Measurements from ENCODE around the gene PIGX. TPM values are rescaled to one million over a fixed set of nuclear protein-coding genes. Genes with fewer than 3 reads are reported as not detected.

PIGX gene
- total RNA-seq: 10.8 and 21.2 TPM in 2 replicates

DNA sequence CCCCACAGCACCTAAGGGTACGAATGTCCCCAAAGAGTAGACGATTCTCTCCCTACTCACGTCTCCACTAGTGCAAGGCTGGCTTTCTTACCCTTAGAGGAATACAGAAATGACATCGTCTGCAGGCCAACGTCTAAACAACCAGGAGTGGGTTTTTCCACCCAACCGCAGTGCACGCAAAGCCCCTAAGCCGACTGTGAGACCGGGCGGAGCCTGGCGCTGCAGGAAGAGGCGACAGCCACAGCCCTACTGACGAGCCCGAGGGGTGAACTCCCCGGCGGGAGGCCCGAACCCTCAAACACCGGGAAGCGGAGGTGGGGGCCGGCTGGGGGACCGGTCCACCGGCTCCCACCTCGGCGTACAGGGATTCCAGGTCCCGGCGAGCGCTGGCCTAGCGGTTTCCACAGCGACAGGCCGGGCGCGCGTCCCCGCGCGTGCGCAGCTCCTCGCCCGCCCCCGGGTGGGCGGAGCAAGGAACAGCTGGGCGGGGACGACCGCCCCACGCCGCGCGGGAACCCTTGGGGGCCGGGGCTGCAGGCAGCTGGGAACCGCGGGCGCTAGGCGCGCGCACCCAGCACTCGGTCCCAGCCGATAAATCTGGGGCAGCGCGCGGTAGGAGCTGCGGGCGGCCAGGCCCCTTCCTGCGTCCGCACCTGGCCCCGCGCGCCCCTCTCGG lies at the start of gene PIGX, which contains the start of gene CEP19:
Gene PIGX, plus strand, starts transcription at position 540 of the 676 bp plus-strand sequence.
Gene CEP19, minus strand, starts transcription at position 413 of the 676 bp plus-strand sequence. CDS start 3,593 bp downstream, outside the sequence.

DNA sequence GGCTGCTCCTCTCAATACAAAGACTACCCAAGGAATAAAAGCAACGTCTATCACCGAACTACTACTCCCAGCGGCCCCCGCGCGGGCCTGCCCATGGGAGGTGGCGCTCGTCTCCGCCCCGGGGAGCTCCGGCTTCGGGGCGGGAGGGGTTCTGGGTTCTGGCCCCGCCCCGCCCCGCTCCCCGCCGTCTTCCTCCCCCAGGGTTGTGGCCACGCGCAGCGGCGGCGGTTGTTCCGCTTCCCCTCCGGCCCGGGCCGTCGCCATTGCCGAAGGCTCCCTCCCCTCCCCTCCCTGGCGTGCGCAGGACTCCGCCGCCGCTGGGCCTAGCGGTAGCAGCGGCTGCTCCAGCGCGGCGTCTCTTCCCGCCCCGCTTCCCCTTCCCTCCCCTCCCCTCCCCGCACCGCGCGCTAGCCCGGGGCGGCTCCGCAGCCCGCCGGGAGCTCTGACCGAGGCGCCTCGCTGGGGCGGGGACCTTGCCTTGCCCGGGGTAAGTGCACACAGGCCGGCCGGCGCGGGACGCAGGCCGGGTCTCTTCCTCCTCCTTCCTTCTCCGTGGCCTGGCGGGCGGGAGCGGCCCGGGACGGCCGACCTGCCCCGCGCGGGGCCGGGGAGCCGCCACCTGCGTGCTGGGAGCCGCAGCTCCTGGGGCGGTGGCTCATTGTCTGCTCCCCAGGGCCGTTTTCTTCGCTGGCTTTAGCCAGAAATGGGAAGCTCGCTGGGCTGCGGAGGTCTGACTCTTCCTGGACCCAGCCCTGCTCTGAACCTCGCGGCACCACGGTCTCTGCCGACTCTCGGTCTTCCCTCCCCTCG lies 27.7 kb downstream of the PIGX start, which contains the start of gene PAK2:
Gene PAK2, plus strand, starts transcription at position 187 of the 810 bp plus-strand sequence. CDS start 42,790 bp downstream, outside the sequence.

Other genes with a start within 250 kb of the PIGX start
- 14.4 and 15.8 TPM in 2 replicates for gene RNF168, start 208.6 kb upstream of the PIGX start, total RNA-seq
- gene SMCO1, start 197.0 kb upstream of the PIGX start, total RNA-seq: not detected in 2 replicates
- gene WDR53, start 143.8 kb upstream of the PIGX start, total RNA-seq: 3.1 and 5.7 TPM in 2 replicates
- 11.1 and 11.9 TPM in 2 replicates for gene FBXO45, start 143.7 kb upstream of the PIGX start, total RNA-seq
- gene NRROS, start 72.7 kb upstream of the PIGX start, total RNA-seq: 8.3 and 10.2 TPM in 2 replicates
- gene CEP19, start 127 bp upstream of the PIGX start, total RNA-seq: 0.98 and 1.7 TPM in 2 replicates
- gene PAK2, start 27.5 kb downstream of the PIGX start, total RNA-seq: 36.1 and 38.6 TPM in 2 replicates
- gene SENP5, start 155.5 kb downstream of the PIGX start, total RNA-seq: 20.1 and 21.1 TPM in 2 replicates
- gene NCBP2, start 230.2 kb downstream of the PIGX start, total RNA-seq: 46.0 and 46.5 TPM in 2 replicates

Data from mammary microvascular endothelial cell (primary cell).